Activated CD4-positive, alpha-beta memory T cell treated with anti-CD3 and anti-CD28 coated beads for 36 hours (primary cell): Measurements from ENCODE around the gene FABP6. TPM values are rescaled to one million over a fixed set of nuclear protein-coding genes. Genes with fewer than 3 reads are reported as not detected.

Experiments
- CTCF ChIA-PET: fragments of 350-600 bp; sonication (Branson Sonifier 250); formaldehyde crosslinking; loops from one replicate; lab custom pipeline; 2021; ENCODE audit warnings: antibody characterized with exemption, inconsistent platforms; lab: Charles Lee
- POLR2A ChIA-PET: fragments of 350-600 bp; sonication (Branson Sonifier 250); formaldehyde crosslinking; loops from one replicate; lab custom pipeline; 2021; ENCODE audit warnings: antibody characterized with exemption; lab: Charles Lee
- DNase-seq: peaks from one replicate; pipeline ENCODE4 v3.0.0-alpha.2; 2020
- H3K27ac Mint-ChIP-seq: one replicate; pipeline ENCODE4 v1.8.0; 2021; ENCODE audit warnings: mixed read lengths
- H3K27me3 Mint-ChIP-seq: one replicate; pipeline ENCODE4 v1.8.0; 2021; ENCODE audit warnings: mixed read lengths
- H3K36me3 Mint-ChIP-seq: one replicate; pipeline ENCODE4 v1.8.0; 2021; ENCODE audit warnings: mixed read lengths
- H3K4me1 Mint-ChIP-seq: one replicate; pipeline ENCODE4 v1.8.0; 2021; ENCODE audit warnings: low read depth, mixed read lengths
- H3K4me3 Mint-ChIP-seq: one replicate; pipeline ENCODE4 v1.8.0; 2021; ENCODE audit warnings: mild to moderate bottlenecking, mixed read lengths
- H3K9me3 Mint-ChIP-seq: one replicate; pipeline ENCODE4 v1.8.0; 2021; ENCODE audit warnings: mixed read lengths
- intact Hi-C: fragments of 100-400 bp; cut with micrococcal nuclease; formaldehyde crosslinking; loops from one replicate; pipeline ENCODE4 v1.15.1; 2023
- total RNA-seq, 2 experiments: library from RNA; stranded (reverse); gene quantifications; one replicate each; pipeline ENCODE4 v1.2.3, GENCODE V29; 2021

Gene FABP6
- total RNA-seq, 2 experiments from 2014 or later = not detected

DNA sequence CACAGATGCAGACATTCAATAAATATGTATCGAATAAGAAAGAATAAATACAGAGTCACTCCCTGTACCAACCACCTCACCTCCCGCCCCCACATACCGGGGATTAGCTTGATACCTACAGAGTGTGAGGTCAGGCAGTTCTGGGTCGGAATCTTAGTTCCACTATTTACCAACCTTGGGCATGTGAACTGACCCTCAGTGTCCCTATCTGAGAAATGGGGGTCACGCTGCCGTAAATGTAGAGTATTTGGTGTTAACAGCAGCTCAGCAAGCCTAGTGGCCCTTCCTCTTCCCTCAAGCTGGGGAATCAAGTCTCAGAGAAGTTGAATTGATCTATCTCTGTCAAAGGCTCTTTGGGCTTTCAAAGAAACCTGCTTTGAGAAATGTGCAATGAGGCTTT lies 57.6 kb downstream of the FABP6 start:
- ChIA-PET CTCF (no interaction called here), POLR2A (no interaction called here)
- H3K4me1 Mint-ChIP-seq = no peaks in the 10 kb centered on the region
- H3K9me3 Mint-ChIP-seq = no peaks in the 10 kb centered on the region
- no peak for DNase-seq
- no peak overlapping the region for H3K4me3 Mint-ChIP-seq
- intact Hi-C loops = no loop called here
- H3K36me3 Mint-ChIP-seq = no peaks in the 10 kb centered on the region
- no peak overlapping the region for H3K27ac Mint-ChIP-seq
- peaks cover 12% of the 10 kb centered on the region for H3K27me3 Mint-ChIP-seq

DNA sequence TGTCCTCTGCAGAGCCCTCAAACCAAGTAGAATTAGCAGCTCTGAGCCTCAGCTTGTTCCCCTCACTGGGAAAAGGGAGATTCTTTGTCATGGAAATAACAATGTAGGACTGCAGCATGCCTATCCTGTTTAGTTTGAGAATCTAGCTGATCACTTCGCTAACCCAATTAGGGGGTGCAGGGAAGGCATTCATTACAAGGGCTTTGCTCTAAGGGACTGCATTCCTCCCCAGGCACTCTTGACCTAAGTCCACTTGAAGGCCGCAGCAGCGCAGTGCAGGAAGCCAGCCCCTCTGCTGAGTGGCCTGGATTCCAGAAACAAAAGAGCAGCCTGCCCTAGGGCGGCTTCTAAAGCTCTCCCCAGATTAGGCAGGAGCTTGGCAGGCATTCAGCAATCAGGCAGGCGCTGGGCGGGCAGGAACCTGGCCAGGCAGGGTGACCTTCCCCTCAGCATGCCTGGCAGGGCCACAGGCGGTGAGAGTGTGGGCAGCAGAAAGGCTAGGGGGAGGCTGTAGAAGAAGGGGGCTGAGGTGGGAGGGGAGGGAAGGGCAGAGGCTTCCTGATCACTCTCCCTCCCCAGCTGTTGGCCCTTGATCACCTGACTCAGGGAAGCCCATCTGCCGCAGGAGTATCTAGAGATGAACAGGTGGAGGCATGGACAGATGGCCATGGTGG lies 58.2 kb downstream of the FABP6 start:
- H3K27me3 Mint-ChIP-seq = peaks cover 11% of the 10 kb centered on the region
- ChIA-PET CTCF (no interaction called here), POLR2A (no interaction called here)
- no peak overlapping the region for H3K4me3 Mint-ChIP-seq
- no peaks in the 10 kb centered on the region for H3K4me1 Mint-ChIP-seq
- H3K36me3 Mint-ChIP-seq = no peaks in the 10 kb centered on the region
- no peak overlapping the region for H3K27ac Mint-ChIP-seq
- H3K9me3 Mint-ChIP-seq = no peaks in the 10 kb centered on the region
- intact Hi-C loops = no loop called here
- no peak for DNase-seq

Other genes with a start within 250 kb of the FABP6 start
- 10 to 100 TPM; 53.6 to 54.3 TPM for gene TTC1, start 220.4 kb upstream of the FABP6 start, total RNA-seq
- gene PWWP2A, start 110.1 kb upstream of the FABP6 start, total RNA-seq = 10 to 100 TPM; 15.7 to 17.4 TPM
- not detected for gene CCNJL, start 83.1 kb downstream of the FABP6 start, total RNA-seq
- gene C1QTNF2, start 141.1 kb downstream of the FABP6 start, total RNA-seq = not detected
- 1 to 10 TPM; 1.1 to 1.4 TPM for gene FAM200C, start 170.5 kb downstream of the FABP6 start, total RNA-seq
- 10 to 100 TPM; 45.9 to 46.4 TPM for gene SLU7, start 189.6 kb downstream of the FABP6 start, total RNA-seq
- 100 to 1,000 TPM; 228 to 236 TPM for gene PTTG1, start 192.3 kb downstream of the FABP6 start, total RNA-seq